Fibroblast of mammary gland (primary cell): ENCODE data around the gene CPAMD8.
"Not testable (repeated sequence)": the region's sequence is repeated elsewhere in the genome, so short reads cannot be mapped to it uniquely, and the experiment has no call there.

Experiments
- DNase-seq: peaks from one replicate; pipeline ENCODE4 v3.0.0-alpha.2; 2010; ENCODE audit warnings: low read depth
- H3K4me3 ChIP-seq: 2 replicates; pipeline ENCODE4 v1.5.1; 2011; ENCODE audit warnings: low read depth, mild to moderate bottlenecking, low read length, moderate library complexity; ENCODE audit not compliant: control insufficient read depth
- CTCF ChIP-seq: conservative IDR thresholded peaks from 2 replicates; pipeline ENCODE4 v1.5.1; 2011; ENCODE audit warnings: low read depth, low read length, inconsistent platforms; ENCODE audit not compliant: control insufficient read depth, insufficient read depth

CPAMD8 gene

GRCh38 chr19:16985403-16985802 lies 41.2 kb downstream of the CPAMD8 start:
- DNase-seq, result no peak
- no peak for TF ChIP-seq CTCF
- H3K4me3 ChIP-seq, result no peak overlapping the region

GRCh38 chr19:16982586-16982985 lies 44.0 kb downstream of the CPAMD8 start:
- DNase-seq, H3K4me3 ChIP-seq: not testable (repeated sequence)

- no peak for DNase-seq
- no peak overlapping the region for H3K4me3 ChIP-seq
- TF ChIP-seq CTCF, result no peak
Observed at GRCh38 chr19:16978839-16979802, 47.5 kb downstream of the CPAMD8 start.

- H3K4me3 ChIP-seq, result no peak overlapping the region
- no peak for TF ChIP-seq CTCF
- no peak for DNase-seq
Observed at GRCh38 chr19:16978156-16978555, 48.5 kb downstream of the CPAMD8 start.

GRCh38 chr19:16977306-16977705 lies 49.3 kb downstream of the CPAMD8 start:
- H3K4me3 ChIP-seq, result no peak overlapping the region
- TF ChIP-seq CTCF, result no peak
- DNase-seq, result no peak

- H3K4me3 ChIP-seq, result no peak overlapping the region
- DNase-seq, result no peak
- TF ChIP-seq CTCF, result no peak
Observed at GRCh38 chr19:16976446-16976845, 50.2 kb downstream of the CPAMD8 start.

GRCh38 chr19:16970821-16971220 lies 55.8 kb downstream of the CPAMD8 start:
- DNase-seq, result no peak
- no peak for TF ChIP-seq CTCF
- H3K4me3 ChIP-seq, result no peak overlapping the region
